A673 (cell line): ENCODE results near the gene LRP1-AS.

Source experiments
- CTCF ChIP-seq: fragments of 300-800, 200-600 bp; sonication (generic); conservative IDR thresholded peaks from 2 replicates; pipeline ENCODE4 v1.5.1; 2017; ENCODE audit warnings: low read depth, mild to moderate bottlenecking, antibody characterized with exemption, low read length, moderate library complexity, mixed read lengths
- EZH2 ChIP-seq: fragments of 200-600 bp; sonication (generic); IDR thresholded peaks from 2 replicates; pipeline ENCODE4 v1.6.1; 2017; ENCODE audit warnings: borderline replicate concordance, low read depth, mild to moderate bottlenecking, mixed read lengths, antibody characterized with exemption, low read length; ENCODE audit not compliant: poor library complexity, severe bottlenecking

GRCh38 chr12:57101892-57102695 is 45.3 kb downstream of the LRP1-AS start:
- TF ChIP-seq CTCF, result no peak
- TF ChIP-seq EZH2, result no peak
